Measurements from ENCODE around the gene ZNF649. TPM values are rescaled to one million over a fixed set of nuclear protein-coding genes. Genes with fewer than 3 reads are reported as not detected.

ZNF649 gene
- total RNA-seq = 10 to 100 TPM in 5 of 9 donors, 1 to 10 TPM in 4; 2.8 to 16.3 (median 10.4) TPM
- 1 to 10 TPM; 2.7 to 9.5 (median 2.9) TPM for polyA plus RNA-seq
- long read RNA-seq, donor 1 = 0 reads
- long read RNA-seq, donor 2 = 0 reads
- long read RNA-seq, donor 3, partial matches to known transcripts = 0 of 2 reads
- long read RNA-seq, donor 3, other reads (novel, unspliced or antisense) = 0 of 2 reads
- long read RNA-seq, donor 4, transcript ZNF649-201 (5 exons, 3,197 nt) = major isoform, 5 of 7 reads
- long read RNA-seq, donor 4, partial matches to known transcripts = 0 of 7 reads
- long read RNA-seq, donor 4, other reads (novel, unspliced or antisense) = 2 of 7 reads
- long read RNA-seq, donor 5, transcript ZNF649-201 (5 exons, 3,197 nt) = major isoform, 7 of 9 reads
- long read RNA-seq, donor 5, partial matches to known transcripts = 0 of 9 reads
- long read RNA-seq, donor 5, other reads (novel, unspliced or antisense) = 2 of 9 reads
- long read RNA-seq, donor 6, partial matches to known transcripts = 0 of 1 reads
- long read RNA-seq, donor 6, other reads (novel, unspliced or antisense) = 0 of 1 reads
- long read RNA-seq, donor 7, partial matches to known transcripts = 0 of 2 reads
- long read RNA-seq, donor 7, other reads (novel, unspliced or antisense) = 0 of 2 reads
- long read RNA-seq, donor 8, partial matches to known transcripts = 0 of 2 reads
- long read RNA-seq, donor 8, other reads (novel, unspliced or antisense) = 0 of 2 reads
- long read RNA-seq, donor 9, partial matches to known transcripts = 0 of 2 reads
- long read RNA-seq, donor 9, other reads (novel, unspliced or antisense) = 0 of 2 reads
- long read RNA-seq, donor 10, partial matches to known transcripts = 0 of 1 reads
- long read RNA-seq, donor 10, other reads (novel, unspliced or antisense) = 0 of 1 reads

- H3K27ac ChIP-seq = peak within 1 kb of the TSS; percentile 11 to 89 (median 79)
- 0 to 1% (median 0%) methylated on average over 41 to 43 of the region's 43 CpGs for WGBS, 4 donors
- peak in 1 of 2 donors; percentile 36 for TF ChIP-seq POLR2A (IDR thresholded peaks at IDR 0.05)
- TF ChIP-seq, protein P1, sequence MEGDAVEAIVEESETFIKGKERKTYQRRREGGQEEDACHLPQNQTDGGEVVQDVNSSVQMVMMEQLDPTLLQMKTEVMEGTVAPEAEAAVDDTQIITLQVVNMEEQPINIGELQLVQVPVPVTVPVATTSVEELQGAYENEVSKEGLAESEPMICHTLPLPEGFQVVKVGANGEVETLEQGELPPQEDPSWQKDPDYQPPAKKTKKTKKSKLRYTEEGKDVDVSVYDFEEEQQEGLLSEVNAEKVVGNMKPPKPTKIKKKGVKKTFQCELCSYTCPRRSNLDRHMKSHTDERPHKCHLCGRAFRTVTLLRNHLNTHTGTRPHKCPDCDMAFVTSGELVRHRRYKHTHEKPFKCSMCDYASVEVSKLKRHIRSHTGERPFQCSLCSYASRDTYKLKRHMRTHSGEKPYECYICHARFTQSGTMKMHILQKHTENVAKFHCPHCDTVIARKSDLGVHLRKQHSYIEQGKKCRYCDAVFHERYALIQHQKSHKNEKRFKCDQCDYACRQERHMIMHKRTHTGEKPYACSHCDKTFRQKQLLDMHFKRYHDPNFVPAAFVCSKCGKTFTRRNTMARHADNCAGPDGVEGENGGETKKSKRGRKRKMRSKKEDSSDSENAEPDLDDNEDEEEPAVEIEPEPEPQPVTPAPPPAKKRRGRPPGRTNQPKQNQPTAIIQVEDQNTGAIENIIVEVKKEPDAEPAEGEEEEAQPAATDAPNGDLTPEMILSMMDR (IDR thresholded peaks at IDR 0.05) = no peak
- intact Hi-C loops (cut with DNase I) = no loop called here
- peak within 1 kb of the TSS; percentile 31 to 94 (median 64) for H3K4me3 ChIP-seq
- H3K27me3 ChIP-seq = no peaks in the 10 kb centered on the region
- H3K36me3 ChIP-seq (replicated peaks in 1 of 2) = peaks cover 0 to 4% of the 10 kb centered on the region in 2 donors
- DNase-seq = peak; percentile 78 to 86 (median 81)
- H3K4me1 ChIP-seq (replicated peaks in 1 of 2) = peaks cover 9 to 10% of the 10 kb centered on the region in 2 donors
- peaks cover 0 to 9% (median 0%) of the 10 kb centered on the region in 3 donors for H3K9me3 ChIP-seq (replicated peaks in 1 of 3)
Observed at GRCh38 chr19:51904331-51905165, at the start of gene ZNF649. Gene ZNF649, minus strand, starts transcription at chr19:51905017. Its CDS starts 4,910 bp downstream, at chr19:51900107.

- peak in 6 of 7 donors; percentile 7 to 59 (median 20) for DNase-seq
- 11 to 14% (median 13%) methylated on average over 15 to 25 of the region's 25 CpGs for WGBS, 4 donors
- no peak overlapping the region for H3K27ac ChIP-seq
- no peak for TF ChIP-seq POLR2A (IDR thresholded peaks at IDR 0.05)
- TF ChIP-seq, protein P1 (IDR thresholded peaks at IDR 0.05) = no peak
- no peaks in the 10 kb centered on the region for H3K27me3 ChIP-seq
- H3K36me3 ChIP-seq (replicated peaks in 1 of 2) = peaks cover 0 to 9% of the 10 kb centered on the region in 2 donors
- intact Hi-C loops (cut with DNase I) = no loop called here
- H3K4me3 ChIP-seq = peak overlapping the region in 1 of 4 donors; percentile 22
- no peaks in the 10 kb centered on the region for H3K4me1 ChIP-seq (replicated peaks in 1 of 2)
- H3K9me3 ChIP-seq (replicated peaks in 1 of 3) = peaks cover 8 to 44% (median 27%) of the 10 kb centered on the region in 3 donors
Observed at GRCh38 chr19:51948975-51949374, 44.2 kb upstream of the ZNF649 start.

DNA sequence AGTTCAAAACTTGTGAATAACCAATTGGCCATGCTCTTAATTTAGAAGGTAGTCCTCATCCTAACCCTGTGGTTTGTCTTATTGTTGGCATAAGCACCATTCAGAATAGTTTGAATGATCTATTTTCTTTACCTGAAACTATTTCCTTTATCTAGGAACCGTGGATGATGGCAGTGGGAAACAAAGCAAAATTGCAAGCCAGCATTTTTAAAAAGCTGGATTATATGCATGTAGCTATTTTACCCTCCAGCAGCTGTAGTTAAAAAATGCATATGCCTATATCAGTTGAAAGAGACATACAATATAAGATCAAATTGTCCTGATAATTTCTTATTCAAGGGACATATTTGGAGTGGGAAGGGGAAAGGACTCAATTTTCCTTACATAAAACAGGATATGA is 41.8 kb upstream of the ZNF649 start:
- TF ChIP-seq, protein P1 (IDR thresholded peaks at IDR 0.05) = no peak
- no peak for TF ChIP-seq POLR2A (IDR thresholded peaks at IDR 0.05)
- WGBS, 4 donors = 91 to 97% (median 94%) methylated on average over 1 of the region's 1 CpG
- no peak overlapping the region for H3K4me3 ChIP-seq
- H3K4me1 ChIP-seq (replicated peaks in 1 of 2) = no peaks in the 10 kb centered on the region
- peaks cover 16 to 66% (median 29%) of the 10 kb centered on the region in 3 donors for H3K9me3 ChIP-seq (replicated peaks in 1 of 3)
- H3K36me3 ChIP-seq (replicated peaks in 1 of 2) = peaks cover 0 to 32% of the 10 kb centered on the region in 2 donors
- H3K27ac ChIP-seq = no peak overlapping the region
- intact Hi-C loops (cut with DNase I) = no loop called here
- no peaks in the 10 kb centered on the region for H3K27me3 ChIP-seq
- no peak for DNase-seq
